Neural progenitor cell (in vitro differentiated cells): ENCODE data around the gene TMEM250.

ENCODE experiments used
- CTCF ChIP-seq: fragments of 200-600 bp; sonication (generic); IDR thresholded peaks from 2 replicates; pipeline ENCODE4 v1.5.1; 2017; ENCODE audit warnings: antibody characterized with exemption, mild to moderate bottlenecking
- EZH2 ChIP-seq: fragments of 200-600 bp; sonication (generic); IDR thresholded peaks from 2 replicates; pipeline ENCODE4 v1.6.1; 2017; ENCODE audit warnings: antibody characterized with exemption, mild to moderate bottlenecking, moderate library complexity

- no peak for TF ChIP-seq EZH2
- no peak for TF ChIP-seq CTCF
Measured at GRCh38 chr9:136117291-136117915, 1.3 kb downstream of the TMEM250 start.
